ENCODE data around the gene LRRC34.

Gene LRRC34

DNA sequence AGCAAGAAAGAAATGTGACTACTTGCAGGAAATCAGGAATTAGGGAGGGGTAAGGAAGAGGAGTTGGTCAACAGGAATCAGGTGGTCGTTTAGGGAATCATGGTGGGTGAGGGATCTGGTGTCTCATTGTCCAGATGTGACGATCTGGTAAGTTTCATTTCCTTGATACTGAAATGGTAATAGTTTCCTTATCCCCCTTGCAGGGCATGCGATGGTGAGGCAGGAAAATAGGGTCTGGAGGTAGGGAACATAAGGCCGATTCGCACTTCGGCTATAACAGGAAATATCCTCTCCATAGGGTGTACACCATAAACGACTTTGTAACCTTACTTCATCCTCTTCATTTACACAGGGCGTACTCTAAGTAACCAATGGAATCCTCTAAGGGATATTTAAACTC, 574 bp upstream of the LRRC34 start:
- DNase-seq: peak; percentile 39

DNA sequence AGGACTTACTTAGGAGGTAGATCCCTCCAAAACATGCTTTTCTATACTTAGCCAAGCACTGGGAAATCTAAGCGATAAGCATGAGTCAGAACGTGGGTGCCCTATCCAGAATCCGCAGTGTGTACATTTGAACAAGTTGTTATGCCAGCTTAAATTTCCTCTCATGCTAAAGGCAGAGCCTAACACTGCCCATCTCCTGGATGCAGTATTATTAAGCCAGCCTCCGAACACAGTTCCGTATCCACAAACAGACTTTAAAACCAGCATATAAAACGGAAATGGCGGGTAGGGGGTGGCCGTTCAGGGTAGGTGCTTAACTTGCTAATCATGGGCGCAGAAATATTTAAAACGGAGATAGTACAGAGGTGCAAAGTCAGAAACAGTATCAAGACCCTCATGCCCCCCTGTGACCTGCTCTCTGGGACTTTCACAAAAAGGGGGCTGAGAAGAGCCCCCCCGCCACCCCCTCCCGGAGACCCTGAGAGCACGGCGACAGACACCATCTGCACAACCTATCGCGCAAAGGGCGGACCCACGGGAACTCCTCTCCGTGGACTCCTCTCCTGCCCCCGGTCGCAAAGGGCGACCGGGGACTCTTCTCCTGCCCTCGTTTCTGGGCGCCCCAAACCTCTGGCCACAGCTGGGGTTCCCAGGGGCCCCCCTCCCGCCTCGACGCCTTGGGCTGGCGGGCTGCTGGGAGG, 923 bp downstream of the LRRC34 start:
- no peak for DNase-seq

DNA sequence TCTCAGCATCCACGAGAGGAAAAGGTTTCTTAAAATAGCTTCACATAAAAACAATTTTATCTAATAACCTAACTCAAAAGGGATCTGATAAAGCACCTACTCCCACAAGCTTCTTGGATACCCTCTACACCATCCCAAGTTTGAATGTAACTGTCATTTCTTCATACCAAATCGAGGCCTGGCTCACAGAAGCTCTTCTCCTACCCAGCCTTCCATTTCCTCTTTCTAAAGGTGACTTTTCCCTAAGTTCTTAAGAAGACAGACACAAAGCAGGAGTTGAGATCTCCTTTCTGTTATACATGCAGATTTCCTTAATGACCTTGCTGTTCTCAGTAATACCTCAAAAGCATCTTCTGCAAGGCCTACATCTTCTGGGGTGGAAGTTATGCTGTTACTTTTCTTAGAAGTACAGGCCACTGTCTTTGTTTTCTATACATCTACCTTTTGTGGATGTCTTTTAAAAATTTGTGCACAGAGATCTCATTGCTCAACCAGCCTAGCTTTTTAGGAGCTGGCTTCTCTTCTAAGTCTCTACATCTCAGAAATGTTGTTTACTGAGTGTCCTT, 3.4 kb downstream of the LRRC34 start:
- no peak for DNase-seq

DNA sequence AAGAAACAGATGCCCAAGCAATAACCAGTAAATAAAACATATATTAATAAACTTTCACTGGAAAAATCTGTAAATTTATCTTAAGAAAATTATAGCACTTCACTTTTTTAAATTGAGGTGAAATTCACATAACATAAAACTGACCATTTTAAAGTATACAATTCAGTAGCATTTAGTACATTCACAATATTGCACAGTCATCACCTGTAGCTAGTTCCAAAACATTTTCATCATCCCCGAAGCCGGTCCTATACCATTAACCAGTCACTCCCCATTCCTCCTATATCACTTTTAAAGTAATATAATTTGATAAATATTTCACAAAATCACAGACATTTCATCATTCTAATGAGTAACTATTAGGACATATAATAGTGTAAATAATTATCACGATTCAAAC, 8.0 kb downstream of the LRRC34 start:
- no peak for DNase-seq

DNA sequence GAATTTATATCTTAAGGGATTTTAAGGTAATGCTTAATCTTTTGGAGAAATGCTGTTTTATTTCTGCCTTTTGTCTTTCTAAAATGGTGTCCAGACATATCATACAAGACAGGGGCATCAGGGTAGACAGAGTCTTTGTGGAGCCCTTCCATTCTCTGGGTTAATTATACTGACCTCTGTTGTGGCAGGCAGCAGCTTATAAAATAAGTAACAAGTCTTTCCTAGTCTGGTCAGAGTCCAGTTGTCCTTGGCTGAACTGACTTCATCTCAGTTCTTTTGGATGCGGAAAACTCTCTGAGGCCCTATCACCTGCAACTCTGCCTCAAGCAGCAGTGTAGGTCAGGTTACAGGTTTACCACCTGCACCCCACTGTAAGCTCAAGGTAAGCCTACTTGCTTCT, 20.3 kb downstream of the LRRC34 start:
- DNase-seq: no peak

DNA sequence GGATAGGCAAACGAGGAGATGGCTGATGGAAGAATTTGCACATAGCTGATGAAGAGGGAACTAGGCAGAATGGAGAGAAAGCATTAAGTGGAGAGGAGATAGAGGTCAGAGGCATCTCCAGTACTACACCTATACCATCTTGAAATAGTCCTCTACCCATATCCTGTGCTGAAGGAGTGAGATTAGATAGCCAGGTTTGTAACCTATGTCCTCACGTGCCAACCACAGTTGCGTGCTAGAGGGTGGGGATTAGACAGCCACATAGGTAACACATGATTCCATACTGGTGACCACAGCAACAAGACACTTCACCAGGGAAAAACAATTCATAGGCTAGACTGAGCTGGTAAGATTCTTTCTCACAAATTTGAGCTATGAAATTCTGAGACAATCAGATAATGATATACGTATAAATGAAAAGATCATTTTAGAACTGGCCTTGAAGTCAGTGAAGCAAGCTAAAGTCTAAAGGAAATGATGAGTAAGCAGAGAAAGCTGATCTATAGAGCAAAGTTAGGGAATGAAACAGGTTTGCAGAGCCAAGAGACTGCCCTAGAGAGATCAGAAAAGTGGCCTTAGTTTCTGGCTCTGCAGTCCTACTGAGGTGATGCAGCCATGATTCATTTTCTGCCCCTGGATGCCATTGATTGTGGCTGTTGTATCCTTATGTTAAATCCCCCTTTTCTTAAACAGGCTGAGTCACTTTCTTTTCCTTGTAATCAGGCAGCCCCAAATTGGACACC, 21.8 kb downstream of the LRRC34 start:
- DNase-seq: no peak

DNA sequence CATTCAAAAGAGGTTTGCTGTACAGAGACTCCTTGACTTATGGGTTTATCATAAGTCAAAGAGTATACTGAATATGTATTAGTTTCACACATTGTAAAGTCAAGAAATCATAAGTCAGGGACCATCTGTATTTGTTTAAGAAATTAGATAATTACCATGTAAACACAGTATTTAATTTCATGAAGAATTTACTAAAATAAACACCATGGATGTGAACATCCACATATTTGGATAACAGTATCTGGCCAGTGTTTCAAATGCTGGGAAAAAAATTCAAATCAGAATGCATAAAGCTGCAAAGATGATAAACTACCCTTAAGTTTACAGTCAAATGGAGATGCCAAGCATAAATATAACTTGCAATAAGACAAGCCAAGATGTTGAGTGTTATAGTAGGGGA, 22.5 kb downstream of the LRRC34 start:
- DNase-seq: no peak

DNA sequence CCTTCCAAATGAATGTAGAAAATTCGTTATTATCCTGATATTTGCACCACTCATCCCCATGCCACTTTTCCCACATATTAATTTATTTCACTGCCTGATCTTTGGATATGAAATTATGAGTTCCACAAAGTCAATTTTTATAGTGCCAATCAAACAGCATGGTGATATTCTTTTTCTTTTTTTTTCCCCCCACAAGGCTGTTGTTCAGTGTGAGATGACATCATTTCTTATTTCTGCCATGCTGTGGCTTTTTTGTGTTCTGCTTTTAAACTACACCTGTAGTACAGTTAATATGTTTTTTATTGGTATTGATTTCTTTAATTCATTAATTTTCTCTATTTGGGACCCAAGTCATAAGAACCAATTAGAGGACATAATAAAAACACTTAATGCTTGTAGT, 24.9 kb downstream of the LRRC34 start:
- DNase-seq: no peak

DNA sequence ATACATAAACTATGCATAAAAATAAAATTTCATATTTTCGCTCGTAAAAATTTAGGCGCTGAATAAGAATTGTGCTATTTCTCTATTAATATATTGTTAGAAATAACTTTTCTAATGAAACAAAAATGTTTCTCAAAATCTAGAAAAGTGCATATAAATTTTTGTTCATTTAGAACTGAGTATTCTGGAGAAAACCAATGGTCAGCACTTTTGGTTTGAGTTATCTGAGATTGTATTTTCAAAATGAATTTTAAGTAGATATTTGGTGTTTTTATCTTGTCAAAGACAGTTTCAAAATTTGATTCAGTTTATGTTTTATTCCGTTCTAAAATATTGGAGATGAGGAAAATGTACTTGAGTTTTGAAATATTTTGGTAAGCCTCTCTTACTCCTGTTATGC, 25.6 kb downstream of the LRRC34 start:
- no peak for DNase-seq

DNA sequence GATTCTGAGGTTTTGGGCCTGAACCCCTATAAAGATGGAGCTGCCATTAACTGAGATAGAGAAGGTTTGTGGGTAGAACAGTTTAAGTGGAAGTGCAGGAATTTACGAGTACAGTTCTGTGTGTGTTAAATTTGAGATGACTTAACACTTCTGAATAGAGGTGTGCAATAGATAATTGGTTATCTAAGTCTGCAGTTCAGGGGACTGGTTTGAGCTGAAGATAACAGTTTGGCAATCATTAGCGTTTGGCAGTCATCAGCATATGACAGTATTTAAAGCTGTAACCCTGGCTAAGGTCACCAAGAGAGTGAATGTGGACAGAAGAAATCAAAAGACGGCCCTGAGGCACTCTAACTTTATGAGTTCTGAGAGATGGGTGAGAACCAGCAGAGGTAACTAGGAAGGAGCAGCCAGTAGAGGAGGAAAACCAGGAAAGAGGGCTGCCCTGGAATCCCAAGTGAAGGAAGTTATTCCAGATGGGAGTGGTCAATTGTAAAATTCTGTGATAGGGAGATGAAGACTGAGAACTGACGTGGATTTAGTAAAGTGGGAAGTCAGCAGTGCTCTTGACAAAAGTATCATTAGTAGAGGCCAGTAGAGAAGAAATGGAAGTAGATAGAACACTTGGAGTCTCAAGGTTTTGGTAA, 31.4 kb downstream of the LRRC34 start:
- no peak for DNase-seq

DNA sequence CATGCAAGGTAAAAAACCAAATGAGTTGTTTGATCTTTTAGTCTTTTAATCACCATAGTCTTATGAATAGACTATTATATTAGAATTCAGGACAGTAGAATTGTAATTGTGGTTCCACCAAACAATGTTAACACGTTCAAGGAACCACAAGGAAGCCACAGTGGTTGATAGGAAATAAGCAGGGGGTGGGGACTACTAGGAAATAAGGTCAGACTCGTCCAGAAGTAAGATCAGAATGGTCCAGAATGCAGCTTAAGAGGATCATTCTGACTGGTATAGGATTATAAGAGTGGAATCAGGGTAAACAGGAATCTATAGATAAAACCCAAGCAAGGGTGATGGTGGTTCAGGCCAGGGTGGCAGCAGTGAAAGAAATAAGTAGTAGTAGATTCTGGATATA, 32.0 kb downstream of the LRRC34 start:
- DNase-seq: no peak

DNA sequence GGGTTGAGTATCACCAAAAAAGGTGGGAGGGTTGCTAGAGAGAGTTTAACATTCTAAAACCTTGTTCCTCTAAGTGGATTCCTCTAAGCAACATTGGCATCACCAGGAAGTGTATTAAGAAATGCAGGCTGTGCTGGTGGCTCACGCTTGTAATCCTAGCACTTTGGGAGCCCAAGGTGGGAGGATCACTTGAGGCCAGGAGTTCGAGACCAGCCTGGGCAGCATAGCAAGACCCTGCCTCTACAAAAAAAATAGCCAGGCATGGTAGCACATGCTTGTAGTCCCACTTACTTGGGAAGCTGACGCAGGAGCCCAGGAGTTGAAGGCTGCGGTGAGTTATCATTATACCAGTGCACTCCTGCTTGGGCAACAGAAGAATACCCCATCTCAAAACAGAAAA, 34.9 kb downstream of the LRRC34 start:
- DNase-seq: no peak

DNA sequence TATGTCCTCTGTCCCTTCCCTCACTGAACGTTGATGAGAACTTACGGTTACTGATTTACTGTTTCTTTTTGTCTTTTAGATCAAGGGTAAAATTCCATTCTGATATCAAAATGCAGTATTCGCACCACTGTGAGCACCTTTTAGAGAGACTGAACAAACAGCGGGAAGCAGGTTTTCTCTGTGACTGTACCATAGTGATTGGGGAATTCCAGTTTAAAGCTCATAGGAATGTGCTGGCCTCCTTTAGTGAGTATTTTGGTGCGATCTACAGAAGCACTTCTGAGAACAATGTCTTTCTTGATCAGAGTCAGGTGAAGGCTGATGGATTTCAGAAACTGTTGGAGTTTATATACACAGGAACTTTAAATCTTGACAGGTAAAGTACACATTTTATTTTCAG, 38.5 kb downstream of the LRRC34 start:
- DNase-seq: no peak

DNA sequence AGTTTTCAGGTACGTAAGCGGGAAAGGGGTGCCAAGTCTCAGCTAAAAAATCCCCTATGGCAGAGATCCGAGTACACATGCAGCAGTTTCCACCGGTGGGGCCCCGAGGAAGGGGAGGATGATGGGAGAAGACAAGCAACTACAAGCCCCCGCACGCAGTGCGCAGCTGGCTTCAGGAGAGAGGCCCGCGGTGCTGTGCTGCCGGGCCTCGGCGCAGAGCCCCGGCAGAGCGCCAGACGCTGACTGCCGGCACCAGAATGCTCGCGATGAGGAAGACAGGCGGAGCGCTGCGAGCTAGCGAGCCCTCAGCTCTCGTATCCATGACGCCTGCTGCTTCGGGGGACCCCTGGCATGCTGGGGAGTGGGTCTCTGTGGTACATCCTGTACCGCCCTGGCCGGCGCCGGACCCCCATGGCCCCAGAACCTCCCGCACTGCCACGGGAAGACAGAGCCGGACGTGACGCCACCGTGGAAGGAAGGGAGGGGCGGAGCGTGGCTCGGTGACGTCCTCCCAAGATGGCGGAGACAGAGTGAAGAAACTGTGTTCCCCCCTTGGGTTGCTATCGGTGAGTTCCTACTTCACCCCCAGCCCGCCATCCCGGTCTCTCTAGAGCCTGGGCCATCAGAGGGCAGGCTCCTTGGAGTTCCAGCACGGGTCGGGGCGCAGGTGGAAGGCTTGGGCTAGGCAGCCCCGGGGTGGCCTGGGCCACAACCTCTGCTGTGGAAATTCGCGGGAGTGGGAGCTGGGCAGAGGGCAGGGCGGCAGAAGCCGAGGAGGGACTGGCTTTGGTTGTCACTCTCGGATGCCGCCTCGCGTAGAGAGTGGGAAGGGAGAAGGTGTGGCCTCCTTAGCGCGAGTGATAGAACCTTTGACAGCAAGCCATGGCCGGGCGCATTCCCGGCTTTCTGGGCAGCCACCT, 39.5 kb downstream of the LRRC34 start, which contains the start of gene MYNN:
TSS of gene MYNN (plus strand) at position 500 of the 920 bp plus-strand sequence. CDS start 900 bp downstream, outside the sequence.
- DNase-seq: peak; percentile 91

DNA sequence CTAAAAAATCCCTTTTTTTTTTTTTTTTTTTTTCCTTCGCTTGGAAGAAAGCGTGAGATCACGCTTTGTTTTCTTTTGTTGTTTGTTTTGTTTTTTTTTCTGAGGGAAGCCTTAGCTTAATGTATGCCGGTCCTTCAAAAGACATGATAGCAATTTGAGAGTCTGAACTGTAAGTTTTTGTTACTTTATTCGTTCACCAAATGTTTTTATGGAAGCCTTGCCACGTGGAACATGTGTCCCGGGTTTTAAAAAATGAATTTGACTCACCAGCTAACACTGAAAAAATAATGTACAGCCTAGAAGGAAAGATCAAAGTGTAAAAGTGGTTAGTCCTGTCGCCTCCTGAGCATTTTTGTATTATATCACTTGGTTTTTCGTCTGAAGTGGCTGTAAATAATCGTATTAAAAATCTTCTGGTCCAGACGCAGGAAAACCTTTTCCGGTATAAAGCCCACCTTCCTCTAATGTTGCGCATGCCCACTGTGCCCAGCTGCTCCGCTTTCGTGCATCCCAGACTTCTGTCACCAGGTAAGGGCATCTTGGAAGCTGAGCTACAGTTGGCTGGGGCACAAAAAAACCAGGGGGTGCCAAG, 40.3 kb downstream of the LRRC34 start:
- peak; percentile 69 for DNase-seq

DNA sequence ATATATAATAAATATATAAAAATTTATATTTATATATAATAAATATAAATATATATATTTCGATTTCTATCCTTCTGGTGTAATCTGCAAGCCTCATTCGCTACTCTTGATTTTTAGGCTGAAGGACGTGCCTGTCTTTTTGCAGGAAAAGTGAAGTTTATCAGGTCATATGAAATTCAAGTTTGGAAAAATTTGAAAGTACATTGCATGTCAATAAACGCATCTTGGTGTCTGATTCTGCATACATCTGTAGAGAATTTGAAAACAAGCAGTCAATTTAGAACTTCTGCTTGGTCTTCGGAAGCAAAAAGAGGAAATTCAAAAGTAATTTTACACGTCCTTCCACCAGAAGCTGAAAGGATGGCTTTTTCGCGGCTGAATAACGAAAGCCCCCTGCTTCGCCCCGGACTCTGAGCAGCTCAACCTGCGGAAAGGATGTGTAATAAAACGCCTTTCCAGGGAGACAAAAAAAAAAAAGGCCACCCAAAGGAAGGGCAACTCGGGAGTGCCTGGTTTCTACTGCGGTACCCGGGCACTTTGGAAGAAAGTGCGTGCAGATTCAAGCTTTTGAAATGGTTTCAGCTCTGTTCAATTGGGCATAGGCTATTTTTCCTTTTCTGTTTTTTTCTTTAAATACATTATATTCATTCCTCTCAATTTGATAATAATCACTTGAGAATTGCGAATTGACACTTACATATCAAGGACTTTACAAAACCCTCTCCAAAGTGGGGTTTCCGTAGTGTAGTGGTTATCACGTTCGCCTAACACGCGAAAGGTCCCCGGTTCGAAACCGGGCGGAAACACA, 41.0 kb downstream of the LRRC34 start:
- peak; percentile 66 for DNase-seq

DNA sequence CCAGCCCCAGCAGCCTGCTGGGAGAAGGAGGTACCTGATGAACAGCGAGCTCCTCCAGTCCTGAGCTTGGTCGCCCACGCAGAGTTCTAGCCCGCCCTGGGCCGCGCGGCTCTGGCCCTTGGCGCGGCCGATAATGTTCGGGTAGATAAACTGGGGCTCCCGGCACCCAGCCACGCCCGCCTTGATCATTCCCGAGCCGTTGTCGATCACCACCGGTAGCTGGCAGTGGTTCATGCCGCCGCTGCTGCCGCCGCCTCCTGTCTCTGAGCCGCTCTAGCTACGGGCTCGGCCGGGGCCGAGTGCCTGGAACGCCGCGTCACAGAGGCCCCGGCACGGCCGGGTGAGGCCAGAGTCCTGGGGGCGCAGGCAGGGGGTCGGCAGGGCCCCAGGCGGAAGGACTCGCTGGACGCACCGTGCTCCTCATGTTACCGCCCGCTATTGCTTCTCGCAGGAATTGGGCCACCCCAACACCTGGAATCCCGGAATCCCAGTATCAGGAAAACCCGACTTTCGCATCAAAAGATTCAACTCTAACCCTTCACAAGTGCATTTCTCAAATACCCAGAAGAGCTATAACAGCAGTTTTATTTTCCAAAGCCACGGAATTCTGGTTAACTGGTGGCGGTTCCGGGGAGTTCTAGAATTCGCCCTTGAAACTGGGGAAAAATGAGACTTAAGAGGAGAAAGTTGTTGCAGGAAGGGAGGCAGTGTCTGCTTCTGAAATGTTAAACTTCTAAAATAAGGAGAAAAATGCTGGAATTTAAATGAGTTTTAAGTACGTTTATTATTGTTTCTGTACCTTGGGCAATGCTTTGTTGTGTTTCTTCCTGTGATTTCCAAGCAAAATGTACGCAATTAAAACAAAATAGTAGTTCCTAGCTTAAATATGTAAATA, 43.2 kb downstream of the LRRC34 start, which contains the start of gene ACTRT3:
TSS of gene ACTRT3 (minus strand) at position 275 of the 895 bp plus-strand sequence. CDS start at position 234, 41 bp downstream.
- DNase-seq: peak; percentile 69

DNA sequence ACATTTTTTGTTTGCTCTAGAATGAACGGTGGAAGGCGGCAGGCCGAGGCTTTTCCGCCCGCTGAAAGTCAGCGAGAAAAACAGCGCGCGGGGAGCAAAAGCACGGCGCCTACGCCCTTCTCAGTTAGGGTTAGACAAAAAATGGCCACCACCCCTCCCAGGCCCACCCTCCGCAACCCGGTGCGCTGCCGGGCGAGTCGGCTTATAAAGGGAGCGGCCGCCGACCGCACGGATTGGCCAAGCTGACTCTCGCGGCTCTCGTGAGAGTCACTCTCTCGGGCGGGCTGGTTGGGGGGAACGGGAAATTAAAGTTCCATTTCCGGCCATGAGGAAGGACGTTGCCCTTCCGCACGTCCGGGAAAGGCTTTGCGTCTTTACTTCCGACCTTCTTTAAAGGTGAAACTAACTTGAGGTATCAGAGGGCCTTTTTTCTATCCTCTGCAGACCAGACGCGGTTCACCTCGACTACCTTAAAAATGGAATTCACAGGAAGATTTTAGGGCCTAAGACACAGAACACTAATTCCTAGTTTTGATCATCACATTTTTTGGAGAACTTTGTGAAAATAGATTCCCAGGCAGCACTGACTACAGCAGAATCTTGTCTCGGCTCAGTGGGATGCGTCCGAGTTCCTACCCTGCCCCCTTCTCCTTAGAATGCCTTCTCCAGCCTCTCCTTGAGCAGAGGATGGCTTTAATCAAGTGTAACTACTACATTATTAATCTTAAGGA, 47.7 kb downstream of the LRRC34 start, which contains the start of gene TERC:
TSS of gene TERC (minus strand) at position 179 of the 731 bp plus-strand sequence.
- DNase-seq: peak; percentile 79

DNA sequence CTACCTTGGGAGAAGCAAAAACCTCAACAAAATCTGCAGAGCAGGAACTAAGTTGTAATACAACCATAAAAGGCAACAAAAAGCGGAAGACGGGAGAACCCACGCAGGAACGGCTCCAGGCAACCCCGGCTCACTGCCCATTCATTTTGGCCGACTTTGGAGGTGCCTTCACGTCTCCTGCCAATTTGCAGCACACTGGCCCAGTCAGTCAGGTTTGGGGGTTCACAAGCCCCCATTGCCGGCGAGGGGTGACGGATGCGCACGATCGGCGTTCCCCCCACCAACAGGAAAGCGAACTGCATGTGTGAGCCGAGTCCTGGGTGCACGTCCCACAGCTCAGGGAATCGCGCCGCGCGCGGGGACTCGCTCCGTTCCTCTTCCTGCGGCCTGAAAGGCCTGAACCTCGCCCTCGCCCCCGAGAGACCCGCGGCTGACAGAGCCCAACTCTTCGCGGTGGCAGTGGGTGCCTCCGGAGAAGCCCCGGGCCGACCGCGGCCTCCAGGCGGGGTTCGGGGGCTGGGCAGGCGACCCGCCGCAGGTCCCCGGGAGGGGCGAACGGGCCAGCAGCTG, 48.3 kb downstream of the LRRC34 start:
- peak; percentile 79 for DNase-seq

All from inflammatory macrophage treated with lipopolysaccharide for 4 hours (primary cell).